GM12878 (cell line): ENCODE data around the gene PALD1. TPM values are rescaled to one million over a fixed set of nuclear protein-coding genes. Genes with fewer than 3 reads are reported as not detected.

Source experiments
- ATAC-seq: fragments of 200-7000 bp; cut with Tn5 transposase; 3 replicates; pipeline ENCODE4 v1.9.1; 2020; ENCODE audit warnings: mild to moderate bottlenecking, moderate library complexity
- BruUV-seq: library from RNA; stranded (reverse); fragments of 400-500 nt; replicated peaks from 2 replicates; lab custom pipeline; 2021; lab: Mats Ljungman, UMichigan
- CTCF ChIA-PET: fragments of 300-600 bp; sonication (Branson Sonifier 250); formaldehyde crosslinking; extraction: SDS; loops from one replicate; lab custom pipeline; 2021; ENCODE audit warnings: inconsistent platforms; lab: Yijun Ruan, JAX
- POLR2A ChIA-PET: fragments of 350-600 bp; formaldehyde crosslinking; extraction: SDS; loops from one replicate; lab custom pipeline; 2021; ENCODE audit warnings: inconsistent platforms; lab: Charles Lee
- RAD21 ChIA-PET: fragments of 300-600 bp; sonication (Branson Sonifier 250); formaldehyde crosslinking; loops from one replicate; lab custom pipeline; 2023; ENCODE audit warnings: antibody characterized with exemption; ENCODE audit not compliant: unreplicated experiment; lab: Charles Lee
- SMC1A ChIA-PET: fragments of 300-600 bp; sonication (Branson Sonifier 250); formaldehyde crosslinking; loops from one replicate; lab custom pipeline; 2023; ENCODE audit not compliant: unreplicated experiment, uncharacterized antibody; lab: Charles Lee
- DNase-seq: peaks from one replicate; pipeline ENCODE4 v3.0.0-alpha.2; 2011; ENCODE audit warnings: low read depth, low spot score
- FAIRE-seq: peaks from 3 replicates; lab custom pipeline; 2011; peaks lifted over from hg19 to GRCh38; lab: Jason Lieb, UNC
- H2AFZ ChIP-seq: 2 replicates; pipeline ENCODE4 v1.6.0; 2011; ENCODE audit warnings: low read depth, low read length, control low read depth; ENCODE audit not compliant: control insufficient read depth
- H3K27ac ChIP-seq: 2 replicates; pipeline ENCODE4 v1.5.1; 2011; ENCODE audit warnings: control low read depth; ENCODE audit not compliant: control insufficient read depth, insufficient read depth
- H3K27me3 ChIP-seq, 2 experiments: replicated peaks in 1 of 2; 2 replicates each; pipeline versions ENCODE4 v1.6.0 to v1.6.1; 2011; ENCODE audit warnings: low read length in 1 of 2; ENCODE audit not compliant: control insufficient read depth in 2 of 2, insufficient read depth in 2 of 2
- H3K36me3 ChIP-seq, 2 experiments: 2 replicates each; pipeline ENCODE4 v1.5.1; 2011; ENCODE audit warnings: low read length in 1 of 2; ENCODE audit not compliant: control insufficient read depth in 2 of 2, insufficient read depth in 2 of 2
- H3K4me1 ChIP-seq: 2 replicates; pipeline ENCODE4 v1.6.1; 2011; ENCODE audit warnings: mild to moderate bottlenecking, low read length, moderate library complexity, mixed read lengths; ENCODE audit not compliant: control insufficient read depth, insufficient read depth
- H3K4me2 ChIP-seq: 2 replicates; pipeline ENCODE4 v1.6.0; 2011; ENCODE audit warnings: control low read depth; ENCODE audit not compliant: control insufficient read depth, insufficient read depth
- H3K4me3 ChIP-seq: fragments of 200-600 bp; sonication (generic); 2 replicates; pipeline ENCODE4 v1.5.1; 2016
- H3K79me2 ChIP-seq: 2 replicates; pipeline ENCODE4 v1.6.0; 2011; ENCODE audit warnings: low read length; ENCODE audit not compliant: control insufficient read depth, insufficient read depth
- H3K9ac ChIP-seq: 2 replicates; pipeline ENCODE4 v1.8.0; 2011; ENCODE audit warnings: low read length, control low read depth, mixed read lengths; ENCODE audit not compliant: control insufficient read depth, insufficient read depth
- H3K9me3 ChIP-seq: replicated peaks from 3 replicates; pipeline ENCODE4 v1.5.1; 2011; ENCODE audit warnings: mild to moderate bottlenecking, low read length; ENCODE audit not compliant: control insufficient read depth, insufficient read depth
- H4K20me1 ChIP-seq: 2 replicates; pipeline ENCODE4 v1.6.0; 2011; ENCODE audit not compliant: control insufficient read depth, insufficient read depth
- CHD2 ChIP-seq: IDR thresholded peaks from 2 replicates; pipeline ENCODE4 v1.6.1; 2011; ENCODE audit warnings: low read depth, low read length, improper control_type of control experiment, borderline replicate concordance
- NFXL1 ChIP-seq: fragments of 450-650 bp; IDR thresholded peaks from 2 replicates; pipeline ENCODE4 v1.6.1; 2017; ENCODE audit warnings: antibody characterized with exemption, mild to moderate bottlenecking, borderline replicate concordance
- POLR2AphosphoS5 ChIP-seq: IDR thresholded peaks from 2 replicates; pipeline ENCODE4 v1.6.1; 2011; ENCODE audit warnings: mild to moderate bottlenecking, low read length, inconsistent platforms
- SREBF2 ChIP-seq: IDR thresholded peaks from 2 replicates; pipeline ENCODE4 v1.6.1; 2012; ENCODE audit warnings: mild to moderate bottlenecking, low read length
- USF2 ChIP-seq: IDR thresholded peaks from 2 replicates; pipeline ENCODE4 v1.6.1; 2011; ENCODE audit warnings: low read depth, low read length, improper control_type of control experiment, borderline replicate concordance
- WGBS: methylation state at CpG from one replicate; pipeline ENCODE4 v1.1.6; 2016; ENCODE audit warnings: low lambda C conversion rate; ENCODE audit not compliant: insufficient replicate concordance, insufficient coverage; ENCODE audit errors: missing lambda C conversion rate; 5-methylcytosine and 5-hydroxymethylcytosine counted together
- in situ Hi-C: fragments of 300-500 bp; cut with MboI; formaldehyde crosslinking; loops from 9 replicates; pipeline ENCODE4 v1.14.3; 2018; ENCODE audit warnings: mixed read lengths
- intact Hi-C: fragments of 100-400 bp; cut with micrococcal nuclease; formaldehyde crosslinking; loops from one replicate; pipeline ENCODE4 v1.14.2; 2022; ENCODE audit not compliant: unreplicated experiment
- polyA plus RNA-seq, 11 experiments: library from polyadenylated mRNA; depleted of rRNA in 4 of 11; unstranded in 6 of 11; stranded (reverse) in 5 of 11; fragments of >200 nt; fragmentation: Nextera tagmentation in 4 of 11; fragmentation: Illumina TruSeq in 1 of 11; extraction: Ambion mirVana in 4 of 11; extraction: Trizol in 1 of 11; gene quantifications; 1 replicate in 1 of 11; 2 replicates in 10 of 11; pipeline versions ENCODE4 v1.2.1 to v1.2.3, GENCODE V29; 2011 to 2016; ENCODE audit warnings: inconsistent platforms in 2 of 11, missing spikeins in 2 of 11, low read depth in 1 of 11
- total RNA-seq, 4 experiments: library from RNA; depleted of rRNA in 3 of 4; stranded (reverse); fragments of >200 nt in 3 of 4; fragmentation: Illumina TruSeq in 1 of 4; extraction: Trizol in 1 of 4; gene quantifications; 2 replicates each; pipeline versions ENCODE4 v1.2.1 to v1.2.3, GENCODE V29; 2013 to 2021
- TF ChIP-seq, protein P1 (sequence below): fragments of 450-650 bp; IDR thresholded peaks from 2 replicates; pipeline ENCODE4 v1.6.1; 2017; ENCODE audit warnings: mild to moderate bottlenecking, moderate library complexity

PALD1 gene
- total and polyA plus RNA-seq, 10 of the 15 experiments (the other 5 are each of a cell fraction or from before 2014, with no cell fraction given), result 0.43 to 20.9 (median 9.0) TPM

DNA sequence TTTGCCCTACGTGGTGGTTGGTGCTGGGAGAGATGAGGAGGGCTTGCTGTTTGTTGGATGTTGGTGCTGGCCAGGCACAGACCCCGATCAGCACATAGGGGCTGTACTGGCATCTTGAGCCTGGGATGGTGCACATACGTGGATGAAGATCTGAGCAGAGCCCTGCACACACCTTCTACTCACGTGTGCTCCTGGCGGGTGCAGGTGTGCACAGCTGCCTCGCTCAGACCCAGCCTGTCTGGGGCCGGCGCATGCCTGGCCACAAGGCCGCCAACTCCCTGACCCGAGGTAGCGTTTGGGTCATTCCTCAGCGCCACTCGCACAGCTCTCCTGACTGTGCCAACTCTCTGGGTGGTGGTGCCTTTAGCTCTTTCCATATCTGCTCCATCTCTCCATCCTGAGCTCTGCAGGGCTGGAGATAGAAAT is 18.6 kb downstream of the PALD1 start:
- ChIA-PET RAD21 (no interaction called here), SMC1A (interaction anchor here (0.5 kb wide), 1 partner anchor 157 kb away, joined by 4 read pairs; no protein-coding TSS in a partner anchor), POLR2A (interaction anchor here (0.6 kb wide), 1 partner anchor 85 kb away, joined by 3 read pairs; no protein-coding TSS in a partner anchor), CTCF (interaction anchor here (1.6 kb wide), 1 partner anchor 12 kb away, joined by 3 read pairs; no protein-coding TSS in a partner anchor)
- no TSS peak for BruUV-seq
- H3K4me3 ChIP-seq, result no peak overlapping the region
- intact Hi-C loops (no loop called here), in situ Hi-C loops (no loop called here)
- peaks cover 51% of the 10 kb centered on the region for H3K4me1 ChIP-seq
- H3K27ac ChIP-seq, result no peak overlapping the region
- no peaks in the 10 kb centered on the region for H4K20me1 ChIP-seq
- no peak overlapping the region for H2AFZ ChIP-seq
- no peaks in the 10 kb centered on the region; a peak in 1 of 4 replicates for H3K36me3 ChIP-seq
- peaks cover 16% of the 10 kb centered on the region for H3K79me2 ChIP-seq
- ATAC-seq, result no peak
- H3K27me3 ChIP-seq, result no peaks in the 10 kb centered on the region
- H3K9ac ChIP-seq, result no peak overlapping the region
- H3K9me3 ChIP-seq, result no peaks in the 10 kb centered on the region
- TF ChIP-seq POLR2AphosphoS5 (no peak), CHD2 (no peak)
- no peak for DNase-seq
- no peak overlapping the region for H3K4me2 ChIP-seq
- FAIRE-seq, result no peak
- WGBS, result 98% methylated on average over 13 of the region's 13 CpGs

DNA sequence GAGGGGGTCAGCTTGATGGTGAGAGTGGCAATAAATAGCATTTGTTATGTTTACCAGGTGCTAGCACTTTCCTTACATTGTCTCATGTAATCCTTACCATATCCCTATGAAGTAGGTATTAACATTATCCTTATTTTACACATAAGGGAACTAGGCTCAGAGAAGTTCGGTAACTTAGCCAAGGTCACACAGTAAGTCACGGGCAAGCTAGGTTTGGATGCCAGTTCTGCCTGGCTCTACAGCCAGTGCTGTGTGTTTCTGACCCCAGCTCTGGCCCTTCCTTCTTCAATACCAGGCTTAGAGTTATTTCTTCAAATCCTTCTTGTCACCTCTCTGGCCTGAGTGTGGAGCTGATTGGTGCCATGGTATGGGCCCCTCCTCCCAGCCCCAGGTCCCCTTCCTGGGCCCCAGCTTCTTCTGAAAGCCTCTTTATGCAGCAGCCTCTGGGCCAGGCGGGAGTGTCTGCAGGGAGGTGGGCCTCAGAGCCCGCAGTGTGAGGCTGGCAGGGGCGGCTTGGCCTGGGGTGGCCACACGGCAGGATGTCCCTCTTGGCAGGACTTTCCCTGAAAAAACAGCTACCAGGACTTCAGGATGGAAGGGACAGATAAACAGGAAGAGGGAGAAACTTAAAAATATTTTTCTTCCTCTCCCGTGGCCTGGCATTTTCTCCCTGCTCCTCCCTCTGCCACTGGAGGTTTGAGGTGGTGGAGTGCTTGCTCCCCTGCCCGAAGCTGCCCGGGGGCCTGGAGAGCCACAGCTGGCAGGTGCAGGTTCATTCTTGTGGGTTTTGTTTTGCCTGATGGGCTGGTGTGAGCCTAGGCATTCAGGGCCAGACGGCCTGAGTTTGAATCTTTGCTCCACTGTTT is 20.6 kb downstream of the PALD1 start:
- H4K20me1 ChIP-seq, result no peaks in the 10 kb centered on the region
- H3K27ac ChIP-seq, result peak overlapping the region; percentile 17; the same call in 1 of the 2 replicates
- WGBS, result 55% methylated on average over 10 of the region's 10 CpGs
- no peak overlapping the region for H3K4me3 ChIP-seq
- peak overlapping the region; percentile 35; the same call in 1 of the 2 replicates for H3K4me2 ChIP-seq
- 0 out of 2 replicates have a peak overlapping the region, but pooled peaks have one; percentile 35 for H2AFZ ChIP-seq
- ChIA-PET RAD21 (interaction anchor here (0.9 to 1.0 kb wide), 2 partner anchors 8 to 19 kb away, joined by 4 read pairs; no protein-coding TSS in a partner anchor), SMC1A (interaction anchor here (1.0 to 1.9 kb wide), 7 partner anchors 9 to 31 kb away, joined by 3 to 9 read pairs (median 4); no protein-coding TSS in a partner anchor), POLR2A (interaction anchor here (1.2 to 1.5 kb wide), 2 partner anchors 9 to 13 kb away, joined by 3 read pairs; no protein-coding TSS in a partner anchor), CTCF (interaction anchor here (0.6 to 2.3 kb wide), 8 partner anchors 8 to 976 kb away, joined by 3 to 17 read pairs (median 3); no protein-coding TSS in a partner anchor)
- H3K27me3 ChIP-seq, result no peaks in the 10 kb centered on the region
- H3K9me3 ChIP-seq, result no peaks in the 10 kb centered on the region
- H3K79me2 ChIP-seq, result peaks cover 16% of the 10 kb centered on the region
- no peaks in the 10 kb centered on the region; a peak in 1 of 4 replicates for H3K36me3 ChIP-seq
- in situ Hi-C loops (no loop called here), intact Hi-C loops (no loop called here)
- TF ChIP-seq, protein P1, sequence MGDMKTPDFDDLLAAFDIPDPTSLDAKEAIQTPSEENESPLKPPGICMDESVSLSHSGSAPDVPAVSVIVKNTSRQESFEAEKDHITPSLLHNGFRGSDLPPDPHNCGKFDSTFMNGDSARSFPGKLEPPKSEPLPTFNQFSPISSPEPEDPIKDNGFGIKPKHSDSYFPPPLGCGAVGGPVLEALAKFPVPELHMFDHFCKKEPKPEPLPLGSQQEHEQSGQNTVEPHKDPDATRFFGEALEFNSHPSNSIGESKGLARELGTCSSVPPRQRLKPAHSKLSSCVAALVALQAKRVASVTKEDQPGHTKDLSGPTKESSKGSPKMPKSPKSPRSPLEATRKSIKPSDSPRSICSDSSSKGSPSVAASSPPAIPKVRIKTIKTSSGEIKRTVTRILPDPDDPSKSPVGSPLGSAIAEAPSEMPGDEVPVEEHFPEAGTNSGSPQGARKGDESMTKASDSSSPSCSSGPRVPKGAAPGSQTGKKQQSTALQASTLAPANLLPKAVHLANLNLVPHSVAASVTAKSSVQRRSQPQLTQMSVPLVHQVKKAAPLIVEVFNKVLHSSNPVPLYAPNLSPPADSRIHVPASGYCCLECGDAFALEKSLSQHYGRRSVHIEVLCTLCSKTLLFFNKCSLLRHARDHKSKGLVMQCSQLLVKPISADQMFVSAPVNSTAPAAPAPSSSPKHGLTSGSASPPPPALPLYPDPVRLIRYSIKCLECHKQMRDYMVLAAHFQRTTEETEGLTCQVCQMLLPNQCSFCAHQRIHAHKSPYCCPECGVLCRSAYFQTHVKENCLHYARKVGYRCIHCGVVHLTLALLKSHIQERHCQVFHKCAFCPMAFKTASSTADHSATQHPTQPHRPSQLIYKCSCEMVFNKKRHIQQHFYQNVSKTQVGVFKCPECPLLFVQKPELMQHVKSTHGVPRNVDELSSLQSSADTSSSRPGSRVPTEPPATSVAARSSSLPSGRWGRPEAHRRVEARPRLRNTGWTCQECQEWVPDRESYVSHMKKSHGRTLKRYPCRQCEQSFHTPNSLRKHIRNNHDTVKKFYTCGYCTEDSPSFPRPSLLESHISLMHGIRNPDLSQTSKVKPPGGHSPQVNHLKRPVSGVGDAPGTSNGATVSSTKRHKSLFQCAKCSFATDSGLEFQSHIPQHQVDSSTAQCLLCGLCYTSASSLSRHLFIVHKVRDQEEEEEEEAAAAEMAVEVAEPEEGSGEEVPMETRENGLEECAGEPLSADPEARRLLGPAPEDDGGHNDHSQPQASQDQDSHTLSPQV, result no peak
- TF ChIP-seq USF2 (no peak), NFXL1 (no peak), SREBF2 (no peak)
- no TSS peak for BruUV-seq
- no peak overlapping the region; the same call in 1 of the 2 replicates for H3K9ac ChIP-seq
- DNase-seq (no peak), FAIRE-seq (no peak), ATAC-seq (no peak)
- peaks cover 34% of the 10 kb centered on the region for H3K4me1 ChIP-seq
